Trophoblast cell (in vitro differentiated cells and primary cell): Measurements from ENCODE around the gene MBTPS1.
A peak's percentile ranks its signal among the peaks of the same experiment; 100 is the strongest.

Experiments
- DNase-seq, 2 donors: peaks; one replicate each; pipeline ENCODE4 v3.0.0-alpha.2; 2016
- H2AFZ ChIP-seq: 2 replicates; pipeline ENCODE4 v1.6.1; 2013; ENCODE audit warnings: low read length, moderate library complexity, mild to moderate bottlenecking; ENCODE audit not compliant: insufficient read depth, poor library complexity
- H2AK5ac ChIP-seq: 2 replicates; pipeline ENCODE4 v1.6.1; 2013; ENCODE audit warnings: mild to moderate bottlenecking, low read length
- H2BK120ac ChIP-seq: 2 replicates; pipeline ENCODE4 v1.6.1; 2013; ENCODE audit warnings: low read length, mild to moderate bottlenecking, moderate library complexity; ENCODE audit not compliant: insufficient read depth, poor library complexity
- H2BK12ac ChIP-seq: 2 replicates; pipeline ENCODE4 v1.6.1; 2013; ENCODE audit warnings: mild to moderate bottlenecking, low read length, moderate library complexity
- H2BK5ac ChIP-seq: 2 replicates; pipeline ENCODE4 v1.6.1; 2013; ENCODE audit warnings: low read length, low read depth, moderate library complexity, mild to moderate bottlenecking; ENCODE audit not compliant: poor library complexity
- H3K14ac ChIP-seq: 2 replicates; pipeline ENCODE4 v1.6.1; 2013; ENCODE audit warnings: mild to moderate bottlenecking, low read length
- H3K18ac ChIP-seq: 2 replicates; pipeline ENCODE4 v1.6.1; 2013; ENCODE audit warnings: mild to moderate bottlenecking, low read length
- H3K23ac ChIP-seq: 2 replicates; pipeline ENCODE4 v1.6.1; 2013; ENCODE audit warnings: low read length
- H3K27ac ChIP-seq: 2 replicates; pipeline ENCODE4 v1.5.1; 2013; ENCODE audit warnings: low read depth, mild to moderate bottlenecking, inconsistent platforms, low read length, moderate library complexity
- H3K27me3 ChIP-seq: 2 replicates; pipeline ENCODE4 v1.6.1; 2013; ENCODE audit warnings: inconsistent platforms, mild to moderate bottlenecking, low read length, moderate library complexity; ENCODE audit not compliant: insufficient read depth
- H3K36me3 ChIP-seq, 2 experiments: 1 replicate in 1 of 2; 2 replicates in 1 of 2; pipeline ENCODE4 v1.6.1; 2013; ENCODE audit warnings: low read length in 2 of 2, mild to moderate bottlenecking in 2 of 2, moderate library complexity in 1 of 2; ENCODE audit not compliant: insufficient read depth in 2 of 2, control insufficient read depth in 1 of 2
- H3K4ac ChIP-seq: 2 replicates; pipeline ENCODE4 v1.6.1; 2013; ENCODE audit warnings: low read depth, mild to moderate bottlenecking, low read length, moderate library complexity
- H3K4me1 ChIP-seq, 2 experiments: 1 replicate in 1 of 2; 2 replicates in 1 of 2; pipeline ENCODE4 v1.6.1; 2013; ENCODE audit warnings: low read length in 2 of 2, mild to moderate bottlenecking in 2 of 2, moderate library complexity in 1 of 2; ENCODE audit not compliant: insufficient read depth in 2 of 2, control insufficient read depth in 1 of 2
- H3K4me2 ChIP-seq: 2 replicates; pipeline ENCODE4 v1.6.1; 2013; ENCODE audit warnings: inconsistent platforms, mild to moderate bottlenecking, low read length, moderate library complexity
- H3K4me3 ChIP-seq: 2 replicates; pipeline ENCODE4 v1.5.1; 2013; ENCODE audit warnings: mild to moderate bottlenecking, low read depth, low read length, inconsistent platforms
- H3K79me1 ChIP-seq: one replicate; pipeline ENCODE4 v1.6.1; 2013; ENCODE audit warnings: low read length
- H3K79me2 ChIP-seq: 2 replicates; pipeline ENCODE4 v1.6.1; 2013; ENCODE audit warnings: low read length, mild to moderate bottlenecking; ENCODE audit not compliant: control insufficient read depth, insufficient read depth, poor library complexity
- H3K9ac ChIP-seq: 2 replicates; pipeline ENCODE4 v1.6.1; 2013; ENCODE audit warnings: mild to moderate bottlenecking, low read length
- H3K9me3 ChIP-seq: 2 replicates; pipeline ENCODE4 v1.6.1; 2013; ENCODE audit warnings: low read depth, mild to moderate bottlenecking, control low read depth, inconsistent platforms, low read length; ENCODE audit not compliant: insufficient read depth
- H4K12ac ChIP-seq: 2 replicates; pipeline ENCODE4 v1.6.1; 2013; ENCODE audit warnings: low read depth, mild to moderate bottlenecking, low read length, moderate library complexity
- H4K8ac ChIP-seq: 2 replicates; pipeline ENCODE4 v1.6.1; 2013; ENCODE audit warnings: low read depth, mild to moderate bottlenecking, low read length, moderate library complexity
- H4K91ac ChIP-seq: one replicate; pipeline ENCODE4 v1.6.1; 2013; ENCODE audit warnings: low read depth, mild to moderate bottlenecking, low read length, moderate library complexity
- WGBS: extraction: QIAGEN DNeasy Blood & Tissue Kit; methylation state at CpG from one replicate; pipeline ENCODE4 v1.1.7; 2013; ENCODE audit warnings: missing lambda C conversion rate; ENCODE audit not compliant: insufficient read length, insufficient coverage; ENCODE audit errors: extremely low coverage; 5-methylcytosine and 5-hydroxymethylcytosine counted together

The MBTPS1 gene

GRCh38 chr16:84085271-84085667, 31.5 kb downstream of the MBTPS1 start:
- H4K91ac ChIP-seq, result no peak overlapping the region
- no peak overlapping the region for H2BK5ac ChIP-seq
- no peak overlapping the region for H2AFZ ChIP-seq
- H3K4me3 ChIP-seq, result no peak overlapping the region
- no peak overlapping the region for H3K18ac ChIP-seq
- no CpG with 5 or more reads among the region's 8 CpGs for WGBS
- no peaks in the 10 kb centered on the region for H3K27me3 ChIP-seq
- H2BK120ac ChIP-seq, result no peak overlapping the region
- no peak overlapping the region for H3K23ac ChIP-seq
- peaks cover 40 to 65% of the 10 kb centered on the region in 2 experiments for H3K36me3 ChIP-seq
- no peak overlapping the region for H2BK12ac ChIP-seq
- H3K4ac ChIP-seq, result no peak overlapping the region
- H3K27ac ChIP-seq, result no peak overlapping the region
- no peak overlapping the region for H3K4me2 ChIP-seq
- H3K79me1 ChIP-seq, result no peaks in the 10 kb centered on the region
- H3K14ac ChIP-seq, result no peak overlapping the region
- no peaks in the 10 kb centered on the region for H3K79me2 ChIP-seq
- H2AK5ac ChIP-seq, result no peak overlapping the region
- no peak for DNase-seq
- no peak overlapping the region for H4K8ac ChIP-seq
- H3K9me3 ChIP-seq, result peaks cover 2% of the 10 kb centered on the region
- H3K9ac ChIP-seq, result no peak overlapping the region
- no peak overlapping the region for H4K12ac ChIP-seq
- no peaks in the 10 kb centered on the region for H3K4me1 ChIP-seq

- H4K12ac ChIP-seq, result no peak overlapping the region
- H3K4me2 ChIP-seq, result no peak overlapping the region
- H3K23ac ChIP-seq, result no peak overlapping the region
- H2AFZ ChIP-seq, result no peak overlapping the region
- H3K4me1 ChIP-seq, result no peaks in the 10 kb centered on the region
- H3K79me1 ChIP-seq, result no peaks in the 10 kb centered on the region
- peak; percentile 56 to 71 for DNase-seq
- no peaks in the 10 kb centered on the region for H3K27me3 ChIP-seq
- no peak overlapping the region for H3K27ac ChIP-seq
- H2BK120ac ChIP-seq, result no peak overlapping the region
- H3K9ac ChIP-seq, result no peak overlapping the region
- peaks cover 2% of the 10 kb centered on the region for H3K9me3 ChIP-seq
- WGBS, result no CpG with 5 or more reads among the region's 11 CpGs
- no peak overlapping the region for H2AK5ac ChIP-seq
- no peak overlapping the region for H3K4me3 ChIP-seq
- no peak overlapping the region for H4K91ac ChIP-seq
- no peaks in the 10 kb centered on the region for H3K79me2 ChIP-seq
- no peak overlapping the region for H2BK12ac ChIP-seq
- H3K36me3 ChIP-seq, result peaks cover 41 to 65% of the 10 kb centered on the region in 2 experiments
- H3K14ac ChIP-seq, result no peak overlapping the region
- no peak overlapping the region for H4K8ac ChIP-seq
- no peak overlapping the region for H3K4ac ChIP-seq
- H2BK5ac ChIP-seq, result no peak overlapping the region
- H3K18ac ChIP-seq, result no peak overlapping the region
These were observed 32.0 kb downstream of the MBTPS1 start for GRCh38 chr16:84084570-84085270.

- no peak for DNase-seq
- H3K4ac ChIP-seq, result no peak overlapping the region
- no peaks in the 10 kb centered on the region for H3K4me1 ChIP-seq
- H3K4me2 ChIP-seq, result no peak overlapping the region
- H3K9me3 ChIP-seq, result peaks cover 2% of the 10 kb centered on the region
- no peak overlapping the region for H3K18ac ChIP-seq
- H2AFZ ChIP-seq, result no peak overlapping the region
- H3K36me3 ChIP-seq, result peaks cover 38 to 58% of the 10 kb centered on the region in 2 experiments
- H3K79me2 ChIP-seq, result no peaks in the 10 kb centered on the region
- H3K23ac ChIP-seq, result no peak overlapping the region
- no peaks in the 10 kb centered on the region for H3K27me3 ChIP-seq
- H3K4me3 ChIP-seq, result no peak overlapping the region
- H2BK5ac ChIP-seq, result no peak overlapping the region
- no peak overlapping the region for H3K27ac ChIP-seq
- H3K14ac ChIP-seq, result no peak overlapping the region
- H2AK5ac ChIP-seq, result no peak overlapping the region
- H3K9ac ChIP-seq, result no peak overlapping the region
- H4K8ac ChIP-seq, result no peak overlapping the region
- no CpG with 5 or more reads among the region's 11 CpGs for WGBS
- no peak overlapping the region for H4K12ac ChIP-seq
- H2BK12ac ChIP-seq, result no peak overlapping the region
- H2BK120ac ChIP-seq, result no peak overlapping the region
- no peaks in the 10 kb centered on the region for H3K79me1 ChIP-seq
- H4K91ac ChIP-seq, result no peak overlapping the region
These were observed 33.7 kb downstream of the MBTPS1 start for GRCh38 chr16:84082835-84083569.

- Histone ChIP-seq H3K23ac (no peak overlapping the region), H2AK5ac (no peak overlapping the region), H3K14ac (no peak overlapping the region), H3K79me2 (no peaks in the 10 kb centered on the region), H3K9ac (no peak overlapping the region), H2BK12ac (no peak overlapping the region), H4K12ac (no peak overlapping the region), H3K27me3 (no peaks in the 10 kb centered on the region), H3K4me3 (no peak overlapping the region), H4K8ac (no peak overlapping the region), H3K4me1 (no peaks in the 10 kb centered on the region), H3K27ac (no peak overlapping the region), H3K36me3 (peaks cover 36 to 54% of the 10 kb centered on the region in 2 experiments), H2BK120ac (no peak overlapping the region), H2BK5ac (no peak overlapping the region), H2AFZ (no peak overlapping the region), H3K9me3 (peaks cover 2% of the 10 kb centered on the region), H3K4me2 (no peak overlapping the region), H3K79me1 (no peaks in the 10 kb centered on the region), H4K91ac (no peak overlapping the region), H3K4ac (no peak overlapping the region), H3K18ac (no peak overlapping the region)
- no peak for DNase-seq
- no CpG with 5 or more reads among the region's 6 CpGs for WGBS
These were observed 34.6 kb downstream of the MBTPS1 start for GRCh38 chr16:84082110-84082509.
